Transverse colon (tissue), 4 donors: ENCODE results near the gene SORCS3.

Source experiments
- EP300 ChIP-seq: sonication (generic); formaldehyde crosslinking; IDR thresholded peaks from one replicate; pipeline ENCODE4 v1.6.1; 2017; ENCODE audit warnings: antibody characterized with exemption, low read depth
- POLR2A ChIP-seq: fragments of 450-650 bp; IDR thresholded peaks from one replicate; pipeline ENCODE4 v1.6.1; 2016; ENCODE audit warnings: antibody characterized with exemption, mild to moderate bottlenecking, moderate library complexity
- POLR2AphosphoS5 ChIP-seq, 3 donors: sonication (generic); formaldehyde crosslinking; IDR thresholded peaks; one replicate each; pipeline ENCODE4 v1.6.1; 2016; ENCODE audit warnings: antibody characterized with exemption in 3 of 3
- TF ChIP-seq, protein P1 (sequence below), 5 experiments: fragments of 200-600 bp in 3 of 5; fragments of 450-650 bp in 2 of 5; sonication (generic) in 3 of 5; IDR thresholded peaks; 1 replicate in 2 of 5; 2 replicates in 3 of 5; pipeline ENCODE4 v1.5.1; 2016 to 2017; ENCODE audit warnings: antibody characterized with exemption in 5 of 5, inconsistent platforms in 3 of 5, mild to moderate bottlenecking in 2 of 5, moderate library complexity in 1 of 5

DNA sequence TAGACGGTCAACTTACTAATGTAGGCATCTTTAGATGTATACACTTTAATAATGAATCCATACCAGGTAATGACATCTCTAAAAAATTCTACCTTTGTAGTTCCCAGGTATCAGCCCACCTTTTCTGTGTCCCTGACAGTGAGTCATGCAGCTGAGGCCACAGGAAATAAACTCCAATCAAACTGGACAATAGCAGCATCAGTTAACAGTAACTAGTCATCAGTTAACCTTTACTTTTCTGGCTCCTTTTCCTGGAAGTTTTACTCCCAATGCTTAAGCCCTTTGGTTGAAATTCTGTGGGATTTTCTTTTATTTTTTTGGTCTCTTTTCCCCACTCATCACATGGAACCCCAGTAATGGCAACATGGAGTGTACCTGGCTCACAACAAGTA, 617.6 kb downstream of the SORCS3 start:
- TF ChIP-seq, protein P1, sequence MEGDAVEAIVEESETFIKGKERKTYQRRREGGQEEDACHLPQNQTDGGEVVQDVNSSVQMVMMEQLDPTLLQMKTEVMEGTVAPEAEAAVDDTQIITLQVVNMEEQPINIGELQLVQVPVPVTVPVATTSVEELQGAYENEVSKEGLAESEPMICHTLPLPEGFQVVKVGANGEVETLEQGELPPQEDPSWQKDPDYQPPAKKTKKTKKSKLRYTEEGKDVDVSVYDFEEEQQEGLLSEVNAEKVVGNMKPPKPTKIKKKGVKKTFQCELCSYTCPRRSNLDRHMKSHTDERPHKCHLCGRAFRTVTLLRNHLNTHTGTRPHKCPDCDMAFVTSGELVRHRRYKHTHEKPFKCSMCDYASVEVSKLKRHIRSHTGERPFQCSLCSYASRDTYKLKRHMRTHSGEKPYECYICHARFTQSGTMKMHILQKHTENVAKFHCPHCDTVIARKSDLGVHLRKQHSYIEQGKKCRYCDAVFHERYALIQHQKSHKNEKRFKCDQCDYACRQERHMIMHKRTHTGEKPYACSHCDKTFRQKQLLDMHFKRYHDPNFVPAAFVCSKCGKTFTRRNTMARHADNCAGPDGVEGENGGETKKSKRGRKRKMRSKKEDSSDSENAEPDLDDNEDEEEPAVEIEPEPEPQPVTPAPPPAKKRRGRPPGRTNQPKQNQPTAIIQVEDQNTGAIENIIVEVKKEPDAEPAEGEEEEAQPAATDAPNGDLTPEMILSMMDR (IDR thresholded peaks at IDR 0.05): no peak
- TF ChIP-seq POLR2A: no peak
- TF ChIP-seq POLR2AphosphoS5 (IDR thresholded peaks at IDR 0.05): no peak
- no peak for TF ChIP-seq EP300
